Stimulated activated CD8-positive, alpha-beta memory T cell treated with anti-CD3 and anti-CD28 coated beads, Interleukin-2, amount 100 ng/mL, for 1 hour (primary cell): Measurements from ENCODE around the gene IKZF3.
"Not testable (repeated sequence)": the region's sequence is repeated elsewhere in the genome, so short reads cannot be mapped to it uniquely, and the experiment has no call there.

Experiments
- DNase-seq, 2 donors: peaks; one replicate each; pipeline ENCODE4 v3.0.0-alpha.2; 2020; ENCODE audit warnings: low read depth in 2 of 2

The IKZF3 gene

GRCh38 chr17:39716879-39717536, 147.1 kb downstream of the IKZF3 start:
- DNase-seq: no peak

- DNase-seq: no peak
Observed at GRCh38 chr17:39716073-39716818, 147.9 kb downstream of the IKZF3 start.

DNA sequence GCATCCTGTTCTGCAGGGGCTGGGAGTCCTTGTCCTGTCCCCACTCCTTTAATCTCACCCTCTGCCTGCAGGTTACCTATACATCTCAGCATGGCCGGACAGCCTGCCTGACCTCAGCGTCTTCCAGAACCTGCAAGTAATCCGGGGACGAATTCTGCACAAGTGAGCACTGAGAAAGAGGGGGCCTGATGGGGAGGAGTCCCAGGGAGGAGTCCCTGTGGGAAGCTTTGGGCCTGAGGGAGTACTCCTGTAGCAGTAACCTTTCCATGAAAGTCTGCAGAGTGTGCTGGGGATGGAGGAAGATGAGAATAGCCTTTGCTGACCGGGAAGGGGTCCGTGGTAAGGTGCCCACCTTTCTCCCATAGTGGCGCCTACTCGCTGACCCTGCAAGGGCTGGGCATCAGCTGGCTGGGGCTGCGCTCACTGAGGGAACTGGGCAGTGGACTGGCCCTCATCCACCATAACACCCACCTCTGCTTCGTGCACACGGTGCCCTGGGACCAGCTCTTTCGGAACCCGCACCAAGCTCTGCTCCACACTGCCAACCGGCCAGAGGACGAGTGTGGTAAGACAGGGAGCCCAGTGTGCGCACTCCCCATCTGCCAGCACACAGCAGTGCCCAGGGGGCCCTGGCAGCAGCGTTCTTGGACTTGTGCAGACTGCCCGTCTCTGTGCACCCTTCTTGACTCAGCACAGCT, 148.6 kb downstream of the IKZF3 start:
- no peak for DNase-seq

GRCh38 chr17:39714234-39714633, 149.9 kb downstream of the IKZF3 start:
- DNase-seq: no peak

GRCh38 chr17:39711851-39712250, 152.3 kb downstream of the IKZF3 start:
- no peak for DNase-seq

- DNase-seq: not testable (repeated sequence)
Observed at GRCh38 chr17:39711071-39711470, 153.0 kb downstream of the IKZF3 start.

DNA sequence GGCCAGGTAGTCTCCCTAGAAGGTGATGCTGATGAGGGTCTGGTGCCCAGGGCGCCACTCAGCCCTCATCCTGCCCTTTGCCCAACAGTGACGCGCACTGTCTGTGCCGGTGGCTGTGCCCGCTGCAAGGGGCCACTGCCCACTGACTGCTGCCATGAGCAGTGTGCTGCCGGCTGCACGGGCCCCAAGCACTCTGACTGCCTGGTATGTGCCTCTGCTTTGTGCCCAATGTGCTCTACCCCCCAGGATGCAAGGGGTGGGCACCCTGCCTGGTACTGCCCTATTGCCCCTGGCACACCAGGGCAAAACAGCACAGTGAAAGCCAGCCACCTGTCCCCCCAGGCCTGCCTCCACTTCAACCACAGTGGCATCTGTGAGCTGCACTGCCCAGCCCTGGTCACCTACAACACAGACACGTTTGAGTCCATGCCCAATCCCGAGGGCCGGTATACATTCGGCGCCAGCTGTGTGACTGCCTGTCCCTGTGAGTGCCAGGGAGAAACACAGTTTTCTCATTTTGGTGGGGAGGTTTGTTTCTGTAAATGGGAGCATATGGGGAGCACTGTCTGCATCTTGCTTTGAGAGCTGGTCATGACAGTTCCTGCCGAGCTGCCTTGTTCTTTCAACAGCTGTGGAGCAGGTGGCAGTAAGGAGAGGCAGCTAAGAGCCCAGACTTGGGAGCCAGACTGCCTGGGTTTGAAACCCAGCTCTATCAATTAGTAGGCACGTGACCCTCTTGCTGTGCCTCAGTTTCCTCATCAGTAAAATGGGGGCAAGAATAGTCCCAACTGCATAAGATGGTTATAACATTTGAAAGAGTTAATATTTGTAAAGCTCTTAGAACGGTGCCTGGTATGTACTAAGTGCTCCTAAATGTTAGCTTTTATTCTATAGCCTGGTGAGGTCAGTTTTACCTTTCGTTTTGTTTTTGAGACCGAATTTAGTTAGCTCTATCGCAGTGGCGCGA, 153.8 kb downstream of the IKZF3 start:
- DNase-seq: no peak

DNA sequence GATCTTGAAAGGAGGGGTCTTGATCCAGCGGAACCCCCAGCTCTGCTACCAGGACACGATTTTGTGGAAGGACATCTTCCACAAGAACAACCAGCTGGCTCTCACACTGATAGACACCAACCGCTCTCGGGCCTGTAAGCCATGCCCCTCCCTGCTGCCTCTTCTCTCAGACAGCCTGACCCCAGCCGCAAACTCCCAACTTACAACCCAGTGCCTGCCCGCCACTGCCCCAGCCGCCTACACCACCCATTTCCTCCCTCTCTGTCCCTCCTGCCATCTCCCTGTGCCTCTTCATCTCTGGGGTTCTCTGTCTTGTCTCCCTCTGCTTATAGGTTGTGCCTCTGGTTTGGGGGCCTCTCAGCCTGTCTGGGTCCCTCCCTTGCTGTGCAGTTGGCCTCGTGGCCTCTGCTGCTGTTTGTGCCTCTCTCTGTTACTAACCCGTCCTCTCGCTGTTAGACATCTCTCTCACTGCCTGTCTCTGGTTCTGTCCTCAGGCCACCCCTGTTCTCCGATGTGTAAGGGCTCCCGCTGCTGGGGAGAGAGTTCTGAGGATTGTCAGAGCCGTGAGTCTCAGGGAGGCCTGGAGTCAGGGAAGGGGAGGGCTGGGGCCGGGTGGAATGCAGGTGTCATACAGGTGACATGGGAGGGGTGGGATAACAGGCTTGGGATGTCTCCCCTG, 154.7 kb downstream of the IKZF3 start:
- DNase-seq: no peak
